SU-DHL-6 (cell line): ENCODE results near the gene WBP2NL.

Experiments used
- H2AFZ ChIP-seq: fragments of 200-600 bp; sonication (generic); 2 replicates; pipeline ENCODE4 v1.6.1; 2014; ENCODE audit warnings: low read depth, mild to moderate bottlenecking, moderate library complexity, mixed read lengths, antibody characterized with exemption, low read length; ENCODE audit not compliant: severe bottlenecking
- H3F3A ChIP-seq: fragments of 200-600 bp; shearing (Covaris generic); 2 replicates; pipeline ENCODE4 v1.6.0; 2016; ENCODE audit warnings: antibody characterized with exemption, mild to moderate bottlenecking; ENCODE audit not compliant: insufficient read depth
- H3K27ac ChIP-seq: fragments of 200-600 bp; sonication (generic); 2 replicates; pipeline ENCODE4 v1.5.1; 2016; ENCODE audit warnings: low read depth, mild to moderate bottlenecking, low read length, moderate library complexity, mixed read lengths
- H3K27me3 ChIP-seq: fragments of 200-600 bp; sonication (generic), shearing (Covaris generic); 2 replicates; pipeline ENCODE4 v1.6.0; 2014; ENCODE audit warnings: mild to moderate bottlenecking, low read length
- H3K36me3 ChIP-seq: fragments of 200-600 bp; sonication (generic); 2 replicates; pipeline ENCODE4 v1.6.1; 2014; ENCODE audit warnings: mild to moderate bottlenecking, low read length, mixed read lengths
- H3K4me2 ChIP-seq: fragments of 300-600, 200-600 bp; shearing (Covaris generic), sonication (generic); 2 replicates; pipeline ENCODE4 v1.6.0; 2014; ENCODE audit warnings: low read length, low read depth, mild to moderate bottlenecking; ENCODE audit not compliant: poor library complexity, severe bottlenecking
- H3K4me3 ChIP-seq: fragments of 200-600 bp; sonication (generic); 2 replicates; pipeline ENCODE4 v1.5.1; 2014; ENCODE audit warnings: antibody characterized with exemption, low read length, mild to moderate bottlenecking, mixed read lengths; ENCODE audit not compliant: insufficient read depth, poor library complexity, severe bottlenecking
- H3K79me2 ChIP-seq: fragments of 200-600 bp; sonication (generic); 2 replicates; pipeline ENCODE4 v1.6.1; 2014; ENCODE audit warnings: mild to moderate bottlenecking, low read length, moderate library complexity; ENCODE audit not compliant: insufficient read depth
- H3K9ac ChIP-seq: fragments of 200-600 bp; sonication (generic); 2 replicates; pipeline ENCODE4 v1.7.0; 2014; ENCODE audit warnings: mild to moderate bottlenecking, low read length
- H3K9me2 ChIP-seq: fragments of 200-600 bp; sonication (generic); replicated peaks from 2 replicates; pipeline ENCODE4 v1.6.1; 2014; ENCODE audit warnings: low read length; ENCODE audit not compliant: insufficient read depth
- H3K9me3 ChIP-seq: fragments of 200-600 bp; sonication (generic); 2 replicates; pipeline ENCODE4 v1.6.1; 2014; ENCODE audit warnings: low read length, mixed read lengths; ENCODE audit not compliant: insufficient read depth
- H4K20me1 ChIP-seq: fragments of 200-600 bp; sonication (generic); 2 replicates; pipeline ENCODE4 v1.6.1; 2014; ENCODE audit warnings: low read depth, mild to moderate bottlenecking, antibody characterized with exemption, low read length, moderate library complexity, mixed read lengths
- CTCF ChIP-seq: fragments of 200-600 bp; sonication (generic); IDR thresholded peaks from one replicate; pipeline ENCODE4 v1.5.1; 2017; ENCODE audit warnings: antibody characterized with exemption, mild to moderate bottlenecking, low read length, moderate library complexity; ENCODE audit not compliant: insufficient read depth, poor library complexity, severe bottlenecking
- EZH2phosphoT487 ChIP-seq: fragments of 200-600 bp; sonication (generic), shearing (Covaris generic); conservative IDR thresholded peaks from 2 replicates; pipeline ENCODE4 v1.6.1; 2018; ENCODE audit warnings: mild to moderate bottlenecking, antibody characterized with exemption, low read length, moderate library complexity, mixed read lengths

WBP2NL gene

GRCh38 chr22:42076764-42077485, 78.3 kb downstream of the WBP2NL start:
- Histone ChIP-seq H3K36me3 (no peaks in the 10 kb centered on the region), H3F3A (no peaks in the 10 kb centered on the region), H3K9me2 (no peaks in the 10 kb centered on the region), H4K20me1 (no peaks in the 10 kb centered on the region), H3K27ac (no peak overlapping the region), H2AFZ (no peak overlapping the region), H3K4me2 (no peak overlapping the region), H3K27me3 (no peaks in the 10 kb centered on the region), H3K79me2 (peaks cover 20% of the 10 kb centered on the region), H3K4me3 (no peak overlapping the region), H3K9ac (no peak overlapping the region), H3K9me3 (no peaks in the 10 kb centered on the region)
- TF ChIP-seq EZH2phosphoT487 (no peak), CTCF (no peak)

- H3K9me2 ChIP-seq, result no peaks in the 10 kb centered on the region
- H3K4me2 ChIP-seq, result no peak overlapping the region
- no peaks in the 10 kb centered on the region for H3F3A ChIP-seq
- no peak overlapping the region for H3K27ac ChIP-seq
- H3K79me2 ChIP-seq, result peaks cover 23% of the 10 kb centered on the region
- no peak overlapping the region for H3K9ac ChIP-seq
- no peak for TF ChIP-seq EZH2phosphoT487
- TF ChIP-seq CTCF, result no peak
- peaks cover 3% of the 10 kb centered on the region; the same call in 1 of the 2 replicates for H3K36me3 ChIP-seq
- H4K20me1 ChIP-seq, result no peaks in the 10 kb centered on the region
- no peak overlapping the region for H3K4me3 ChIP-seq
- H3K27me3 ChIP-seq, result no peaks in the 10 kb centered on the region
- no peaks in the 10 kb centered on the region for H3K9me3 ChIP-seq
- no peak overlapping the region for H2AFZ ChIP-seq
These were observed 79.0 kb downstream of the WBP2NL start for GRCh38 chr22:42077486-42078125.
